Measurements from ENCODE around the gene PNMA8C.
"Not testable (repeated sequence)": the region's sequence is repeated elsewhere in the genome, so short reads cannot be mapped to it uniquely, and the experiment has no call there.

The PNMA8C gene

DNA sequence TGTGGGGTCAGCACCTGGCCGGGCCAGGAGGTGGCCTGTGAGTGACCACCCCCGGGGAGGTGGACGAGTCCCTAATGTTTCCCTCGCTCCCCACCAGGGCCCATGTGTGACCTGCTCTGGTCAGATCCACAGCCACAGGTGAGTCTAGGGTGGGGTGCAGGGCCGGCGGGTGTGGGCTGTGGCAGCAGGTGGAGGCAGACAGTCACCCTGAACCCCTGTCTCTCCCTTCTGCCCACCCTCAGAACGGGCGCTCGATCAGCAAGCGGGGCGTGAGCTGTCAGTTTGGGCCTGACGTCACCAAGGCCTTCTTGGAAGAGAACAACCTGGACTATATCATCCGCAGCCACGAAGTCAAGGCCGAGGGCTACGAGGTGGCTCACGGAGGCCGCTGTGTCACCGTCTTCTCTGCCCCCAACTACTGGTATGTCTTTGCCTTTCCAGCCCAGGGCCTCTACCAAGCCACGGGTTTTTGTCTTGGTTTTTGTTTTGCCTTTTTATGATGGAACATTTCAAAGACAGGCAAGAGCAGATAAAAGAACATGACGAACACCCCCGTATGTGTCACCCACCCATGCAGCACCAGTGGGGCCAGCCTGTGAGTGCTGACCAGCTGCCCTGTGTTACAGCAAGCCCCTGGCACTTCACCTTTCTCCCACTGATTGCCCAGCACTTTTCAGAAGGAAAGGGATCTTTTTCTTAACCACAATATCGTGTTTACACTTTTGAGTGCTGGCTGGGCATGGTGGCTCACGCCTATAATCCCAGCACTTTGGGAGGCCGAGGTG, 40.2 kb downstream of the PNMA8C start:
- DNase-seq, result no peak

DNA sequence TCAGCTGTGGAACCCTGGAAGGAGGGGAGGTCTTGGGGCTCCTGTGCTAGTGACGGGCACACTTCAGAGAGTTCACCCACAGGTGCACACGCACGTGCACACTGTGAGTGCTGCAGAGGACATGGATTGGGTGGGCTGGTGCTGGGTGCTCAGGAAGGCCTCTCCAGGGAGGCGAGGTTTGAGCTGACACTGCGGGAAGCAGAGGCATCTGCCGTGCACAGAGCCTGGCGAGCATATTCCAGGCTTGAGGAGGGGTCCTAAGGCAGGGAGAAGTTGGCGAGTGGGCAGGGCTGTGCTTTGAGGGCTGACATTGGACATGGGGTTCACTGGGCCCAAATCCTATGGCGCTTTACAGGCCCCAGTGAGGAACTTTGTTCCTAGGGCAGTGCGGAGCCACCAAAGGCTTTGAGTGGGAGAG, 41.0 kb downstream of the PNMA8C start:
- DNase-seq, result no peak

GRCh38 chr19:46386996-46387712, 41.6 kb downstream of the PNMA8C start:
- no peak for DNase-seq

DNA sequence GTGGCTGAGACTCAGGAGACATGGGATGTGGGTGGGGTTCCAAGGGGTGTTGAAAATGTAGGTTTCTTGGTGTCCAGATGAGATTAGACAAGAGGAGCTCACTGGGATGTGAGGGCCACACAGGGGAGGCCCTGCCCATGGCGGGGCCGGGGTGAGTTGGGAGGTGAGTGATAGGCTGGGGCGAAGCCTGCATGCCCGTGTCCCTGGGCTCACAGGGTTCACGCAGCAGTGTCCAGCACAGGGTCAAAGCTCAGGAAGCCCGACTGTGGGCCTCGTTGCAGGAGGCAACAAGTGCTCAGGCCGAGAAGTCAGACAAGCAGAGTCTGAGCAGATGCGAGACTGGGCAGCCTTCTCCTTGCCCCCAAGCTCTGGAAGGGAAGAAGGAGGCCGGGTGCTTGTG, 42.6 kb downstream of the PNMA8C start:
- DNase-seq, result no peak

GRCh38 chr19:46385636-46386035, 43.1 kb downstream of the PNMA8C start:
- no peak for DNase-seq

DNA sequence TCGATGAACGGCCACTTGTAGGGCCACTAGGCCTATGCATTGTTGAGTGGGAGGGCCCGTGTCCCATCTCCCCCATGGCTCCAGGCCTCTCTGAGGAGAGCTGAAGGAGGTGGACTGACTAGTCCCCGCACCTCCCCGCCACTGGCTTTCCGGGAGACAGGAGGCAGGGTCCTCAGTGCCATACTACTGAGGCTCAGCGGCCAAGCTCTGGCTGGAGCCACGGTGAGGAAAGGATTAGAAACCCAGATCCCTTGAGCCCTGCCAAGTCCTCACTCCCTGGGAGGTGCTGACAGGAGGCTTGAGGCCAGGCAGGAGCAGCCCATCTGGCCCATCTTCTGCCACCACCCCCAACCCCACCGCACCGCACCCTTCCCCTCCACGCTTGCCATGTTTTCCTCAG, 44.3 kb downstream of the PNMA8C start:
- no peak for DNase-seq

GRCh38 chr19:46383846-46384245, 44.9 kb downstream of the PNMA8C start:
- DNase-seq, result no peak

DNA sequence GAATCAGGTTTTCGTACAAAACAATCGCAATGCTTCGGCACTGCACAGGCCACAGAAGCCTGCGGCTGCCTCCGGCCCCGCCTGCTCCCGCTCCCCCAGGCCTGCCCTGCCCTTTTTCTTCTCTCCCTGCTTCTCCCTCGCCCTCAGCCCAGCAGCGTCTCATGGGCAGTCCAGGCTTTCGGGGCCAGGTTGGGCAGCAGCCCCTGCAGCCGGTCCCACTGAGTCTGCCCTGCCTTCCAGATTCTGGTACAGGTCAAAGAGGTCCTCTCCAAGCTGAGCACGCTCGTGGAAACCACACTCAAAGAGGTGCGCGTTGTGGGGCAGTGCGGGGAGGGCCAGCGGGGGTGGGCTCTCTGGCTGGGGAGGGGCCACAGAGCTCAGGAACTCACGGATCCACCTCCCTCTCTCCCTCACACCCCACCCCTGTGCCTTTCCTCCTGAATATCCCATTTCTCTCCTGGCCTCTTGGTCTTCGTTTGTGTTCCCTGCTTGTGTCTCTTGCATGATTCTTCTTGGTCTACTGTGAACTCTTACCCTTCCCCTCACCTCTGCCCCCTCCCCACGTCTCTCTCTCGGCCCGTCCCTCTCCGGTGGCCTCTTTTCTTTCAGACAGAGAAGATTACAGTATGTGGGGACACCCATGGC, 45.4 kb downstream of the PNMA8C start:
- no peak for DNase-seq

GRCh38 chr19:46381756-46382345, 46.9 kb downstream of the PNMA8C start:
- no peak for DNase-seq

DNA sequence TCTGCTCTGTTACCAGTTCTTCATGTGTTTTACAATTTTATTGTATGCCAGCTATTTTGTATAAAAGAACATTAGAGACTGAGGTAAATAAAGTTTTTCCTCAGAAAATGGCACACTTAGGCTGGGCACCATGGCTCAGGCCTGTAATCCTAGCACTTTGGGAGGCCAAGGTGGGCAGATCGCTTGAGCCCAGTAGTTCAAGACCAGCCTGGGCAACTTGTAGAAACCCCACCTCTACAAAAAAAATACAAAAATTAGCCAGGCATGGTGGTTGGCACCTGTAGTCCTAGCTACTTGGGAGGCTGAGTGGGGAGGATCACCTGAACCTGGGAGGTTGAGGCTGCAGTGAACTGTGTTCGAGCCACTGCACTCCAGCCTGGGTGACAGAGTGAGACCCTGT, 47.4 kb downstream of the PNMA8C start:
- DNase-seq, result no peak

- no peak for DNase-seq
Measured at GRCh38 chr19:46380690-46381089, 48.0 kb downstream of the PNMA8C start.

DNA sequence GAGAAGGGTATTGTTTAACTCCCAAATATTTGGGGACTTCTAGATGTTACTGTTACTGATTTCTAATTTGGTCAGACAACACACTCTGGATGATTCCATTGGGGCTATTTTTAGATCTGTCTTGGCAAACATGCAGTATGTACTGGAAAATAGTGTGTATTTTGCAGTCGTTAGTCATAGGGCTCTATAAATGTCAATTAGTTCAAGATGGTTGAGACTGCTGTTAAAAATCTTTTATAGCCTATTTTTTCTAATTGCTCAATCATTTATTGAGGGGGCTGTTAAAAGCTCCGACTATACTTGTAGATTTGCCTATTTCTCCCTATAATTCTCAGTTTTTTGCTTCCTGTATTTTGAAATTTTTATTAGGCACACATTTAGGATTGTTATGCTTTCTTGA, 50.5 kb downstream of the PNMA8C start:
- DNase-seq, result no peak

DNA sequence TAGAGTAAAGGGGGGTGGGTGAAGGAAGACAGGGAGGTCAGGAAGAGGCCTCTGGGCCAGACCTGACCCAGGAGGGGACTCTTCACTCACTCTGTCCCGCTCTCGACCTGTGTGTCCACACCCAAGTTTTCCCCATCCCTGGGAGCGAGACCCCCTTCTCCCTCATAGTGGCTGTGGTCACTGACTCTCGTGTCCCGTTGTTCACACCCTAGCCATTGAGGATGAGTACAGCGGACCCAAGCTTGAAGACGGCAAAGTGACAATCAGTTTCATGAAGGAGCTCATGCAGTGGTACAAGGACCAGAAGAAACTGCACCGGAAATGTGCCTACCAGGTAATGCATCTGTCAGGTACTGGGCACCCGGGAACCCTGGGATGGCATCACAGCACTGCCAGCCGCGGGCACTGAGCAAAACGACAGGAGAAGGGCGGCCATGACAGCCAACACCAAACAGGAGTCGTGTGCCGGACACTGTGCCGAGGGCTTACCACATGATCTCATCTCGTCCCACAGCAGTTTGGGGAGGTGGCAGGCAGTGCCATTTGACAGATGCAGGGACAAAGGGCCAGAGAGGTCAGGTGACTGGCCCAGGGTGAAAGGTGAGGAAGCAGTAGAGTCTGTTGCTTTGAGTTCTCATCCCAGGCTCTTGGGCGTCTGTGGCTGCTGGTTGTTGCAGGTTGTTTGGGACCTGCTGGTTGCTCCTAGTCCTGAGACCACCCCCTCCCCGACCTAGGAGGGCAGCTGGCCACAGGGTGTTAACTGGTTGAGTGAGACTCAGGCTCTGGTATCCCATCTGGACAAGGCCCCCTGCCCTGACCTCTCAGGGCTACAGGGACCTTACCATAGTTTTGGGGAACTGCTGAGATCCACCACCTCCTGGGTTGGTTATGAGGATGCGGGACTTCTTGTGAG, 52.2 kb downstream of the PNMA8C start:
- no peak for DNase-seq

- DNase-seq, result not testable (repeated sequence)
Measured at GRCh38 chr19:46375476-46376067, 53.2 kb downstream of the PNMA8C start.
